Vagina (tissue), 2 donors: Measurements from ENCODE around the gene NABP1.

Experiments used
- POLR2AphosphoS5 ChIP-seq, 2 donors: sonication (generic); formaldehyde crosslinking; IDR thresholded peaks; one replicate each; pipeline ENCODE4 v1.9.0; 2017; ENCODE audit warnings: antibody characterized with exemption in 2 of 2, mild to moderate bottlenecking in 2 of 2, low read depth in 1 of 2; ENCODE audit not compliant: insufficient read depth in 1 of 2
- TF ChIP-seq, protein P1 (sequence below), 3 experiments: fragments of 450-650 bp in 2 of 3; fragments of 200-600 bp in 1 of 3; sonication (generic) in 1 of 3; IDR thresholded peaks; one replicate each; pipeline ENCODE4 v1.5.1; 2017 to 2019; ENCODE audit warnings: antibody characterized with exemption in 3 of 3, mild to moderate bottlenecking in 2 of 3, moderate library complexity in 2 of 3

DNA sequence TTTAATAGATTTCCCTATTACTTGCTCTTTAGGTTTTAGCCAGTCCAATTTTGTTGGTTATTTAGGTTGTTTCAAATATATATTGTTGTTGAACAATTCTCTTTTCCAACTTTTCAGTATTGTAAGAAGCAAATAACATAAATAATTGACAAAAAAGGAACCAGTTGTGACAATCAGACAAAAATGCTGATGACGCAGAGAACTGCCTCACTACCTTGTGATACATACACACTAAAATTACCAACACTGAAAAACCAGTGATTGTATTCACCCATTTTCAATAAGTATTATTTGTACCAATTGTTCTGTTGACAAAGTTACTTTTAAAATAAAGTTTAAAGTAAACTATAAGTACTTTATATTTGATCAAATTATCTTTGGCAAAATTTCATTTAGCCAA, 43.1 kb upstream of the NABP1 start:
- TF ChIP-seq, protein P1, sequence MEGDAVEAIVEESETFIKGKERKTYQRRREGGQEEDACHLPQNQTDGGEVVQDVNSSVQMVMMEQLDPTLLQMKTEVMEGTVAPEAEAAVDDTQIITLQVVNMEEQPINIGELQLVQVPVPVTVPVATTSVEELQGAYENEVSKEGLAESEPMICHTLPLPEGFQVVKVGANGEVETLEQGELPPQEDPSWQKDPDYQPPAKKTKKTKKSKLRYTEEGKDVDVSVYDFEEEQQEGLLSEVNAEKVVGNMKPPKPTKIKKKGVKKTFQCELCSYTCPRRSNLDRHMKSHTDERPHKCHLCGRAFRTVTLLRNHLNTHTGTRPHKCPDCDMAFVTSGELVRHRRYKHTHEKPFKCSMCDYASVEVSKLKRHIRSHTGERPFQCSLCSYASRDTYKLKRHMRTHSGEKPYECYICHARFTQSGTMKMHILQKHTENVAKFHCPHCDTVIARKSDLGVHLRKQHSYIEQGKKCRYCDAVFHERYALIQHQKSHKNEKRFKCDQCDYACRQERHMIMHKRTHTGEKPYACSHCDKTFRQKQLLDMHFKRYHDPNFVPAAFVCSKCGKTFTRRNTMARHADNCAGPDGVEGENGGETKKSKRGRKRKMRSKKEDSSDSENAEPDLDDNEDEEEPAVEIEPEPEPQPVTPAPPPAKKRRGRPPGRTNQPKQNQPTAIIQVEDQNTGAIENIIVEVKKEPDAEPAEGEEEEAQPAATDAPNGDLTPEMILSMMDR (IDR thresholded peaks at IDR 0.05), result no peak
- no peak for TF ChIP-seq POLR2AphosphoS5 (IDR thresholded peaks at IDR 0.05; ENCODE audit: insufficient read depth in 1 of 2, low read depth in 1 of 2)
